Activated T-helper 17 cell treated with anti-CD3 and anti-CD28 coated beads, Interleukin-2, amount 50 U/mL, for 72 hours (primary cell): ENCODE results near the gene MARCHF6. TPM values are rescaled to one million over a fixed set of nuclear protein-coding genes. Genes with fewer than 3 reads are reported as not detected.
"Not testable (repeated sequence)": the region's sequence is repeated elsewhere in the genome, so short reads cannot be mapped to it uniquely, and the experiment has no call there.

Experiments
- ATAC-seq: fragments of 150-1000 bp; cut with Tn5 transposase; replicated peaks from 2 replicates; pipeline ENCODE4 v1.10.0; 2021; ENCODE audit warnings: mild to moderate bottlenecking, moderate library complexity
- H3K27ac Mint-ChIP-seq: one replicate; pipeline ENCODE4 v1.8.0; 2022; ENCODE audit warnings: mixed read lengths
- H3K27me3 Mint-ChIP-seq: one replicate; pipeline ENCODE4 v1.8.0; 2022; ENCODE audit warnings: mixed read lengths
- H3K36me3 Mint-ChIP-seq: one replicate; pipeline ENCODE4 v1.8.0; 2022; ENCODE audit warnings: low read depth, mild to moderate bottlenecking, mixed read lengths
- H3K4me1 Mint-ChIP-seq: one replicate; pipeline ENCODE4 v1.8.0; 2022; ENCODE audit warnings: mixed read lengths
- H3K4me3 Mint-ChIP-seq: one replicate; pipeline ENCODE4 v1.8.0; 2022; ENCODE audit warnings: mild to moderate bottlenecking, mixed read lengths
- H3K9me3 Mint-ChIP-seq: one replicate; pipeline ENCODE4 v1.8.0; 2022; ENCODE audit warnings: mixed read lengths
- total RNA-seq, 2 donors: library from RNA; stranded (reverse); gene quantifications; one replicate each; pipeline ENCODE4 v1.2.3, GENCODE V29; 2022

The MARCHF6 gene, protein sequence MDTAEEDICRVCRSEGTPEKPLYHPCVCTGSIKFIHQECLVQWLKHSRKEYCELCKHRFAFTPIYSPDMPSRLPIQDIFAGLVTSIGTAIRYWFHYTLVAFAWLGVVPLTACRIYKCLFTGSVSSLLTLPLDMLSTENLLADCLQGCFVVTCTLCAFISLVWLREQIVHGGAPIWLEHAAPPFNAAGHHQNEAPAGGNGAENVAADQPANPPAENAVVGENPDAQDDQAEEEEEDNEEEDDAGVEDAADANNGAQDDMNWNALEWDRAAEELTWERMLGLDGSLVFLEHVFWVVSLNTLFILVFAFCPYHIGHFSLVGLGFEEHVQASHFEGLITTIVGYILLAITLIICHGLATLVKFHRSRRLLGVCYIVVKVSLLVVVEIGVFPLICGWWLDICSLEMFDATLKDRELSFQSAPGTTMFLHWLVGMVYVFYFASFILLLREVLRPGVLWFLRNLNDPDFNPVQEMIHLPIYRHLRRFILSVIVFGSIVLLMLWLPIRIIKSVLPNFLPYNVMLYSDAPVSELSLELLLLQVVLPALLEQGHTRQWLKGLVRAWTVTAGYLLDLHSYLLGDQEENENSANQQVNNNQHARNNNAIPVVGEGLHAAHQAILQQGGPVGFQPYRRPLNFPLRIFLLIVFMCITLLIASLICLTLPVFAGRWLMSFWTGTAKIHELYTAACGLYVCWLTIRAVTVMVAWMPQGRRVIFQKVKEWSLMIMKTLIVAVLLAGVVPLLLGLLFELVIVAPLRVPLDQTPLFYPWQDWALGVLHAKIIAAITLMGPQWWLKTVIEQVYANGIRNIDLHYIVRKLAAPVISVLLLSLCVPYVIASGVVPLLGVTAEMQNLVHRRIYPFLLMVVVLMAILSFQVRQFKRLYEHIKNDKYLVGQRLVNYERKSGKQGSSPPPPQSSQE
- total RNA-seq = 100 to 1,000 TPM in 1 of 2 donors, 10 to 100 TPM in 1; 87.7 to 157 TPM

DNA sequence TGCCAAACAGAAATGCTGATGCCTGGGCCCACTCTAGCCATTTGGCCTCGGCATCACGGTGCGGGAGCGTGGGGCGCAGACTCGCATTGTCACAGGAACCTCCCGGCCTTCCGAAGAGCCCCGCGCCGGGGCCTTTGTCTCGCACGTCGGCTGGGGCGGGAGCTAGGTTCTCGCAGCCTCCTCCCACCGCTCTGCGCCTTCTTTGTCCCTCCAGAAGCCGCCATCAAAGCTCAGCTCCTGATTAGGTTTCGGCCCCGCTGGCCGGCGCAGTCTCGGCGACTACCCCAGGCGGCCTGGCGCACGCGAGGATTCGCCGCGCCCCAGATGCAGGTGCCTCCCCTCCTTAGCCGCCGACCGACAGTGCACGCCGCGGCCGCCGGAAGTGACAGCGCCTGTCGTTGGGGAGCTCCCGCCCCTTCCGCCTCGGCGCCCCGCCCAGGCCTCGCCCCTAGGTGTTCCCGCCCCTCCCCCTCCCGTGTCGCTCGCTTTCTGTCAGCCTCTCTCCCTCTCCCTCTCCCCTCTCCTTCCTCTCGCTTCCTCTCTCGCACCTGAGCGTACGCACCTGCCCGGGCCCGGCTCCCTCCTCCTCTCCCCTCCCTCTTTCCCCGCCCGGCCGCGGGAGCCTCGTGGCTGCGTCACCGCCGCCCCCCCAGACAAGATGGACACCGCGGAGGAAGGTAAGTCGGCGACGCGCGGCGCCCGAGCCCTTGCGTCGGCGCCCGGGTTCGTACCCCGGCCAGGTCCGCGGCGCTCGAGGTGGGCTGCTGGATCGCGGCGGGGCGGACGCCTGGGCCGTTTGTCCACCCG, at the start of gene MARCHF6:
Gene MARCHF6, plus strand, starts transcription at position 455 of the 807 bp plus-strand sequence. Its CDS starts 204 bp downstream, at position 659.
- H3K4me1 Mint-ChIP-seq = peaks cover 28% of the 10 kb centered on the region
- peaks cover 36% of the 10 kb centered on the region for H3K36me3 Mint-ChIP-seq
- ATAC-seq = peak; percentile 89
- no peaks in the 10 kb centered on the region for H3K27me3 Mint-ChIP-seq
- H3K27ac Mint-ChIP-seq = peak within 1 kb of the TSS; percentile 100
- H3K4me3 Mint-ChIP-seq = peak within 1 kb of the TSS; percentile 100
- H3K9me3 Mint-ChIP-seq = no peaks in the 10 kb centered on the region

DNA sequence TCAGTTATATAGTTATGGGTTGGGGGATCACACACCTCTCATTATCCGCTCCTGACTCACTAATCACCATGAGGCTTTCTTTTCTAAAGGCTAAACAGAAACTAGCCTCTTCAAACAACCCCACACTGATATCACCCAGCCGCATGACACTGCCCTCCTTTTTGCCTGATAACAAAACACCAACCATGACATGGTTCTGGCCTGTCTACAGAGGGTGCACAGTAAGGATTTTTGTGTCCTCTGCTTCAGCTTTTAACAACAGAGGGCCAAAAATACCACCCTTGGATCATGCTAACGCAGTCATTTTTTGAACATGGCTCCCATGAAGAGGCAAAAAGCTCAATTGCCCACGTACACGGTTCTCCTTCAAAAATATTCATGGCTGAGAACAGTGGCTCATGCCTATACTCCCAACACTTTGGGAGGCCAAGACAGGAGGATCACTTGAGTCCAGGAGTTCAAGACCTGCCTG, 49.8 kb upstream of the MARCHF6 start:
- Mint-ChIP-seq H3K4me1 (no peaks in the 10 kb centered on the region), H3K9me3 (no peaks in the 10 kb centered on the region), H3K36me3 (no peaks in the 10 kb centered on the region), H3K4me3 (no peak overlapping the region), H3K27ac (peak overlapping the region; percentile 13), H3K27me3 (peaks cover 18% of the 10 kb centered on the region)
- ATAC-seq = no peak

DNA sequence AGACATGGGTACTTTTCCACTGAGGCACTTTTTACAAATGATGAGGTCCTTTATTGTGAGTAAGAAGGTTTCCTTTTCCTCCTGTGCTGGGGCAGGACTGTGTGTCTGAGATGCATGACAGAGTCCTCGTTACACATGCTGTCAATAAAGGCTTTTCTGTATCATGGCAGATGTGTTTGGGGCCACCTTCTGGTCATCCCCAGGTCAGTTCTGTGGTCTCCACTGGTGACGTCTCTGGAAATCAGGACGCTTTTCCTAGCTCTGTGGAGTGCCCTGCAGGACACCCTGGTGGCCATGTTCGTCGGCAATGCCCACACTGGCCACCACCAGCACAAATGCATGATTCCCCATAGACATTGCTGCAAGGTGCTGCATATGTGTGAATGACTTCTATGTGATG, 48.6 kb upstream of the MARCHF6 start:
- H3K4me1 Mint-ChIP-seq = no peaks in the 10 kb centered on the region
- ATAC-seq = no peak
- H3K9me3 Mint-ChIP-seq = no peaks in the 10 kb centered on the region
- no peak overlapping the region for H3K27ac Mint-ChIP-seq
- no peaks in the 10 kb centered on the region for H3K36me3 Mint-ChIP-seq
- H3K4me3 Mint-ChIP-seq = no peak overlapping the region
- H3K27me3 Mint-ChIP-seq = peaks cover 20% of the 10 kb centered on the region

DNA sequence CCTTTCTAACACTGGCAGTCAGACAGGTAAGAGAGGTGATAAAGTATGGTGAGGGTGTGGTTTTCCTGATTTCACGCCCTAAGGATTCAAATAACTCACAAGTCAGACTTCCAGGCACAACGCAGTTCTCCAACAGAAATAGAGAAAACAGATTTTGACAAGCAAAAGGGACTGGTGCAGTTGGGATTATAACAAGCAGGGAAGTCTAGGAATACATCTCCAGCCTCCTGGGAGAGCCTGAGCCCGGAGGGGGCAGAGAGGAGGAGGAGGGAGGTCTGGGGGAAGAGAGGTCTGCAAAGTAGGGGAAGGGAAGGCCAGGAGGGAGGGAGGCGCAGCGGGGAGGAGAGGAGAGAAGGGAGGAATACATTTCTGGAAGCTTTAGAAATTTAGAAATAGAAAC, 47.4 kb upstream of the MARCHF6 start:
- Mint-ChIP-seq H3K4me1 (peaks cover 4% of the 10 kb centered on the region), H3K27ac (no peak overlapping the region), H3K4me3 (no peak overlapping the region), H3K27me3 (peaks cover 20% of the 10 kb centered on the region), H3K36me3 (no peaks in the 10 kb centered on the region), H3K9me3 (no peaks in the 10 kb centered on the region)
- no peak for ATAC-seq

DNA sequence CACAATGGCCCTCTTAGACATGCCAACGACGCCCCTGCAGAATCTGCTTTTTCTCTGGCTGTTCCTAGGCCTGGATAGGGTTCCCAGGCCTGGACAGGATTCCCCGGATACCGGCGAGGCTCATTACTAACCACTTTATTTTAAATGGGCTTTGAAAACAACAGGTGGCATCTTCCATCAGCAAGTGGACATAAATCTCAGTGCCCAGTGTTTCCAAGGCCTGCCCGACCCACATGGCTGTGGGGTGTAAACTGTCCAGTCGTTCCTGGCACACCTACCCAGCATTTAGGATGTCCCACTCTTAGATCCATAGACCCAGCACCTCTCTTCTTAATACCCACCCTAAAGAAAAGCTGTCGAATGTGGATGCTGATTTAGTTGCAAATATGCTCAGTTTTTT, 46.7 kb upstream of the MARCHF6 start:
- peak overlapping the region; percentile 84 for H3K4me3 Mint-ChIP-seq
- ATAC-seq = no peak
- H3K27ac Mint-ChIP-seq = no peak overlapping the region
- peaks cover 8% of the 10 kb centered on the region for H3K4me1 Mint-ChIP-seq
- H3K9me3 Mint-ChIP-seq = no peaks in the 10 kb centered on the region
- H3K36me3 Mint-ChIP-seq = no peaks in the 10 kb centered on the region
- peaks cover 23% of the 10 kb centered on the region for H3K27me3 Mint-ChIP-seq

DNA sequence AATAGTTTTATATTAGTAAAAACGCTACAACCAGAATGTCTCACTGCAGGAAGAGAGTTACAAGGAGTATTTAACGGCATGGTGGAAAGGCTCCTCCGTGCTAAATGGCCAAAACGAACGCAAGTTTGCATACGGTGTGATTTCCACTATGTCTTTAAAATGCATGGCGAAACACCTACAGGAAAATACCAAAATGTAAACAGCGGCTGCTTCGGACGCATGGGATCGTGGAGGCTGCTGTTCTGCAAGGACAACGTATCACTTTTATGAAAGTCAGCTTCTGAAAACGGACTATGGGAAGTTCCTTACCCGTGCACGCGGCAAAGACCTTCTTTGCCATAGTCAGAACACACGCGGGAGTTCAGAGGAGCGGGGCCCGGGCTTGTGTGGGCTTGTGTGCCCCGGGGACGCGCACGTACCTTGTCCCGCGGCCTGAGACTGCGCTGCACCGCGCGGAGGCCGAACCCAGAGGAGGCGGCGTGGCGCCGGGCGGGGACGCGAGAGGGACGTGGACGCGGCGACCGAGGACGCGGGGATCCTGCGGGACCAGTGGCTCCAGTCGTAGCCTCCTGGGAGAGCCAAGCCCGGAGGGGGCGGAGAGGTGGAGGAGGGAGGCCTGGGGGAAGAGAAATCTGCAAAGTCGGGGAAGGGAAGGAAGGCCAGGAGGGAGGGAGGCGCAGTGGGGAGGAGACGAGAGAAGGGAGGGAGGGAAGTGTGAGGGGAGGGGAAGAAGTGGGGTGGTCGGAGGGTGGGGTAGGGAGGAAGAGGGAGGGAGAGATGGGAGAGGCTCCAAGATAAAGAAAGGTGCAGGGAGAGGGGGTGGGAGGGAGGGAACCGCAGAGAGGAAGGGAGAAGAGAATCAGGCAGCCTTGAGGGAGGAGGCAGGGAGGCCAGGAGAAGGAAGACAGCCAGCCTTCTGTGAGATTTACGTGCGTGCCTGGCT, 46.0 kb upstream of the MARCHF6 start, which contains the start of gene CMBL:
Gene CMBL, minus strand, starts transcription at position 697 of the 943 bp plus-strand sequence. CDS start 17,140 bp downstream, outside the sequence.
- peaks cover 24% of the 10 kb centered on the region for H3K27me3 Mint-ChIP-seq
- peak within 1 kb of the TSS; percentile 55 for H3K27ac Mint-ChIP-seq
- H3K9me3 Mint-ChIP-seq = no peaks in the 10 kb centered on the region
- peaks cover 10% of the 10 kb centered on the region for H3K4me1 Mint-ChIP-seq
- H3K4me3 Mint-ChIP-seq = peak within 1 kb of the TSS; percentile 84
- ATAC-seq = peak; percentile 69
- H3K36me3 Mint-ChIP-seq = no peaks in the 10 kb centered on the region

DNA sequence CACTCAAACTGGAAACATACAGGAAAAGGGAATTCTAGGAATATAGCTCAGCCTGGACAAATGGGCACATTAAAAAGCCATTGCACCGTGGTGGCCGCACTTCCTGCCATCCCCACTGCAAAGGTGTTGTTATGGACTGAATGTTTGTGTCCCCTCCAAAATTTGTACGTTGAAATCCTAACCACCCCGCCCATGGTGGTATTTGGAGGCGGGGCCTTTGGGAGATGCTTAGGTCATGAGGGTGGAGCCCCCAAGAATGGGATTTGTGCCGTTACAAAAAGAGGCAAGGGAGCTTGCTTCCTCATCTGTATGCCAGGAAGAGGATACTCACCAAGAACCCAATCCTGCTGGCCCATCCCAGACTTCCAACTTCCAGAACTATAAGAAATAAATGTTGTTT, 44.7 kb upstream of the MARCHF6 start:
- Mint-ChIP-seq H3K9me3 (no peaks in the 10 kb centered on the region), H3K36me3 (no peaks in the 10 kb centered on the region), H3K4me1 (peaks cover 10% of the 10 kb centered on the region), H3K27ac (no peak overlapping the region), H3K27me3 (peaks cover 24% of the 10 kb centered on the region), H3K4me3 (peak overlapping the region; percentile 41)
- no peak for ATAC-seq

DNA sequence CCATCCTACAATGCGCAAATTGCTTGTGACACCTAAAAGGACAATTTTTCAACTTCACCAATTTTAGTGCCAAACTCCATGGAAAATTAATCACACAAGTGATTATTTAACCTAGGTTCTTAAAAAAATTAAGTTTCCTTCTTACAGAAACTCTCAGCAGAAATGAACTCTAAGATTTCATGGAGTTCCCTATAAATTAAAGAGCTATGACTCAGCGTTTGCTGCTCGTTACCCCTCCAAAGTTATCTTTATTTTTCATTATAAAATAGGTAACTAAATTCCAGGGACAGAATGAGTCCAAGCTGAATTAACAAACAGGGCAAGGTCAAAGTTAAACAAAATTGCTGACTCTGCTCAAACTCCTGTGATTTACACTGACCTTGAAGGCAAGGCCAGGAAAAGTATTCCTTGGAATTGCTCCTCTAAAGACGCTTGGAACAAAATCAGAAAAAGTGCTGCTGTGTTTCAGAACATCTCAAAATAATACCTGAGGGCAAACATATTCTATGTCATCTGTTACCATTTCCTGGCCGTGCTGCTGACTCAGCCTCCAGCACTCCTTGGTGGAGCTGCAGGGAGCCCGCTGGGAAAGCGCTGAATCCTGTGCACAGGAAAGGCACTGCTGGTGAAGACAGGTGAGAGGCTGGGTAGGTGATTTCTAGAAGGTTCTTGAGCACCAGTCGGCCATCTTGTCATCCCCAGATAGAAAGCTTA, 43.3 kb upstream of the MARCHF6 start:
- Mint-ChIP-seq H3K4me1 (peaks cover 10% of the 10 kb centered on the region), H3K4me3 (no peak overlapping the region), H3K9me3 (no peaks in the 10 kb centered on the region), H3K27ac (no peak overlapping the region), H3K27me3 (peaks cover 24% of the 10 kb centered on the region), H3K36me3 (no peaks in the 10 kb centered on the region)
- ATAC-seq = peak; percentile 48

DNA sequence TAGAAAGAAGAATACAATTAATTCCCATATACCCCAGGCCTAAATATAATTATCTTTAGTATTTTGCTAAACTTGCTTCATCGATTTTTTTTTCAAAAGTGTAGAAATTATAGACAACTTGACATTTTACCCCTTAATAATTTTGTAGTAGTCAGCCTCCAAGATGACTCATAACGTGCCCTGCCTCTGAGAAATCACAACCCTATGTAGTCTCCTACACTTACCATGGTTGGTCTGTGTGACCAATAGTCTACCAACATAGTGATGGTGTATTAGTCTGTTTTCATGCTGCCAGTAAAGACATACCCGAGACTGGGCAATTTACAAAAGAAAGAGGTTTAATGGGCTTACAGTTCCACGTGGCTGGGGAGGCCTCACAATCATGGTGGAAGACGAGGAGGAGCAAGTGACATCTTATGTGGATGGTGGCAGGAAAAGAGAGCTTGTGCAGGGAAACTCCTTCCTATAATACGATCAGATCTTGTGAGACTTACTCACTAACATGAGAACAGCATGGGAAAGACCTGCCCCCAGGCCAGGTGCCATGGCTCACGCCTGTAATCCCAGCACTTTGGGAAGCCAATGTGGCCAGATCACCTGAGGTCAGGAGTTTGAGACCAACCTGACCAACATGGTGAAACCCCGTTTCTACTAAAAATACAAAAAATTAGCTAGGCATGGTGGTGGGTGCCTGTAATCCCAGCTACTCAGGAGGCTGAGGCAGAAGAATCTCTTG, 42.5 kb upstream of the MARCHF6 start:
- not testable (repeated sequence) for H3K4me3 Mint-ChIP-seq, H3K36me3 Mint-ChIP-seq, H3K4me1 Mint-ChIP-seq, H3K9me3 Mint-ChIP-seq, H3K27ac Mint-ChIP-seq
- peaks cover 22% of the 10 kb centered on the region for H3K27me3 Mint-ChIP-seq
- ATAC-seq = peak; percentile 87

DNA sequence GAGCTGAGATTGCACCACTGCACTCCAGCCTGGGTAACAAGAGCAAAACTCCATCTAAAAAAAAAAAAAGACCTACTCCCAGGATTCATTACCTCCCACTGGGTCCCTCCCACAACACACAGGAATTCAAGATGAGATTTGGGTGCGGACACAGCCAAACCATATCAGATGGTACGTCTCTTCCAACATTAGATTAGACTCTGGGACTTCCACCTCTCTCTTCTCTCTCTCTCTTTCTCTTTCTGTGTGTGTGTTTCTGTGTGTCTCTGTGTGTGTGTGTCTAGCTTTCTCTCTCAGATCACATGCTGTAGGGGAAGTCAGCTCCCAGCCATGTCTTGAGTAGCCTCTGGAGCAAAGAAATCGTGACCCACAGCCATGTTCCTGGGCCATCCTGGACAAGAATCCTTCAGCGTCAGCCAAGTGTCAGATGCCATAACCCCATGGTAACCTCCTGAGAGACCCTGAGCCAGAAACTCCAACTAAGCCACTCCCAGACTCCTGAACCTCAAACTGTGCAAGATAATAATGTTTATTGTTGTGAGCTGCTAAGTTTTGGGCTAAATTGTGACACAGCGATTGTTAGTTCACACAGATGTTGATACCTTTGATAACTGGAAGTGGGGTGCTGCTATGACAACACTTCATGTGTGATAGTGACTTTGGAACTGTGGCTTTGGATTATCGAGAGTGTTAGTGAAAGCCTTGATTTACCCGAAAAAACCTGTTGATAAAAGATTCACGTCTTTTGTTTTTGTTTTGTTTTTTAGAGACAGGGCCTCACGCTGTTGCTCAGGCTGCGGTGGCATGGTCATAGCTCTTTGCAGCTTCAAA, 41.7 kb upstream of the MARCHF6 start:
- Mint-ChIP-seq H3K27me3 (peaks cover 15% of the 10 kb centered on the region), H3K4me3 (no peak overlapping the region), H3K36me3 (no peaks in the 10 kb centered on the region), H3K4me1 (peaks cover 10% of the 10 kb centered on the region), H3K9me3 (no peaks in the 10 kb centered on the region), H3K27ac (no peak overlapping the region)
- no peak for ATAC-seq

DNA sequence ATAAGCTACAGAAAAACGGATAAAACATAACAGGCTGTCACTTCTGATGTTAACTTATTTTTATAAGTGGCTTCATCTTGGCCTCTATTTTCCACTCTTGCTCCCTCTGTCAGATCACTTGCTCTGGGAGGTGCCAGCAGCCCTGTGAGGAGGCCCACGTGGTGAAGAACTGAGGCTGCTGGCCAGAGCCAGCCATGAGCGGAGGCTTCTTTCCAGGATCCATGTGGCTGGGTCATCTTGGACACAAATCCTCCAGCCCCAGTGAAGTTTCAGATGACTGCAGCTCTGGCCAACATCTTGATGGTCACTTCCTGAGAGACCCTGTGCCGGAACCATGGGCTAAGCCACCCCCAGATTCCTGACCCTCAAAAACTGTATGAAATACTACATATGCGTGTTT, 38.3 kb upstream of the MARCHF6 start:
- no peak overlapping the region for H3K27ac Mint-ChIP-seq
- ATAC-seq = no peak
- H3K36me3 Mint-ChIP-seq = no peaks in the 10 kb centered on the region
- no peaks in the 10 kb centered on the region for H3K9me3 Mint-ChIP-seq
- H3K4me3 Mint-ChIP-seq = no peak overlapping the region
- H3K4me1 Mint-ChIP-seq = peaks cover 10% of the 10 kb centered on the region
- H3K27me3 Mint-ChIP-seq = peaks cover 4% of the 10 kb centered on the region
